GM08714 (cell line): Measurements from ENCODE around the gene NOM1.
A peak's percentile ranks its signal among the peaks of the same experiment; 100 is the strongest.

Experiments used
- H3K4me3 ChIP-seq: fragments of 200-500 bp; sonication (Bioruptor generic); 2 replicates; pipeline ENCODE4 v1.5.1; 2014; ENCODE audit warnings: mild to moderate bottlenecking, low read length, inconsistent platforms
- ZNF274 ChIP-seq: IDR thresholded peaks from 2 replicates; pipeline ENCODE4 v1.6.1; 2012; ENCODE audit warnings: mild to moderate bottlenecking, low read depth, low read length

Gene NOM1

GRCh38 chr7:157010588-157011332, 61.2 kb downstream of the NOM1 start, which contains the start of gene MNX1:
TSS of gene MNX1 (minus strand) at chr7:157010663. CDS start at chr7:157010350, 313 bp downstream.
- TF ChIP-seq ZNF274, result no peak
- H3K4me3 ChIP-seq, result peak within 1 kb of the TSS; percentile 83

GRCh38 chr7:157011333-157012112, 62.0 kb downstream of the NOM1 start:
- H3K4me3 ChIP-seq, result peak overlapping the region; percentile 68; the same call in 1 of the 2 replicates
- no peak for TF ChIP-seq ZNF274

GRCh38 chr7:157012113-157012547, 62.6 kb downstream of the NOM1 start:
- TF ChIP-seq ZNF274, result no peak
- H3K4me3 ChIP-seq, result peak overlapping the region; percentile 68; the same call in 1 of the 2 replicates

GRCh38 chr7:157013101-157013500, 63.6 kb downstream of the NOM1 start:
- no peak for TF ChIP-seq ZNF274
- no peak overlapping the region for H3K4me3 ChIP-seq

GRCh38 chr7:157013602-157014549, 64.4 kb downstream of the NOM1 start:
- H3K4me3 ChIP-seq, result no peak overlapping the region
- no peak for TF ChIP-seq ZNF274

- no peak overlapping the region for H3K4me3 ChIP-seq
- TF ChIP-seq ZNF274, result no peak
These were observed 65.4 kb downstream of the NOM1 start for GRCh38 chr7:157014635-157015555.

GRCh38 chr7:157016024-157016351, 66.5 kb downstream of the NOM1 start:
- no peak overlapping the region; the same call in 1 of the 2 replicates for H3K4me3 ChIP-seq
- TF ChIP-seq ZNF274, result no peak

GRCh38 chr7:157016352-157017041, 67.0 kb downstream of the NOM1 start:
- TF ChIP-seq ZNF274, result no peak
- no peak overlapping the region; the same call in 1 of the 2 replicates for H3K4me3 ChIP-seq

GRCh38 chr7:157017149-157017548, 67.6 kb downstream of the NOM1 start:
- TF ChIP-seq ZNF274, result no peak
- H3K4me3 ChIP-seq, result no peak overlapping the region

- TF ChIP-seq ZNF274, result no peak
- H3K4me3 ChIP-seq, result no peak overlapping the region
These were observed 68.3 kb downstream of the NOM1 start for GRCh38 chr7:157017603-157018327.

GRCh38 chr7:157018328-157018996, 69.0 kb downstream of the NOM1 start:
- no peak for TF ChIP-seq ZNF274

More at GRCh38 chr7:157018328-157018996, 69.0 kb downstream of the NOM1 start:
- peak overlapping the region; percentile 5; the same call in 1 of the 2 replicates for H3K4me3 ChIP-seq
